Erythroblast (primary cell): ENCODE data around the gene KAZN.

Experiments
- DNase-seq, 2 experiments: peaks; one replicate each; lab custom pipeline; 2025; lab: John Stamatoyannopoulos, UW
- GATA1 ChIP-seq: IDR thresholded peaks from 2 replicates; pipeline ENCODE4 v1.6.1; 2011; ENCODE audit warnings: low read depth, mild to moderate bottlenecking, control low read depth, low read length, moderate library complexity
- POLR2A ChIP-seq: IDR thresholded peaks from 2 replicates; pipeline ENCODE4 v1.6.1; 2011; ENCODE audit warnings: mild to moderate bottlenecking, low read length

Gene KAZN

GRCh38 chr1:14631421-14631820 is 32.9 kb downstream of the KAZN start:
- TF ChIP-seq GATA1 (no peak), POLR2A (no peak)
- DNase-seq, result no peak

- DNase-seq, result no peak
- TF ChIP-seq GATA1, result no peak
- TF ChIP-seq POLR2A, result no peak
Measured at GRCh38 chr1:14634486-14634885, 36.0 kb downstream of the KAZN start.

GRCh38 chr1:14635421-14635820 is 36.9 kb downstream of the KAZN start:
- no peak for TF ChIP-seq GATA1
- TF ChIP-seq POLR2A, result no peak
- DNase-seq, result no peak

- no peak for DNase-seq
- TF ChIP-seq GATA1 (no peak), POLR2A (no peak)
Measured at GRCh38 chr1:14636897-14637632, 38.6 kb downstream of the KAZN start.

GRCh38 chr1:14639291-14640050 is 41.0 kb downstream of the KAZN start:
- no peak for DNase-seq
- TF ChIP-seq GATA1, result no peak
- no peak for TF ChIP-seq POLR2A

- TF ChIP-seq GATA1 (no peak), POLR2A (no peak)
- no peak for DNase-seq
Measured at GRCh38 chr1:14642712-14643111, 44.2 kb downstream of the KAZN start.

GRCh38 chr1:14646973-14647372 is 48.5 kb downstream of the KAZN start:
- DNase-seq, result no peak

GRCh38 chr1:14647777-14648176 is 49.3 kb downstream of the KAZN start:
- no peak for TF ChIP-seq POLR2A
- no peak for TF ChIP-seq GATA1
- DNase-seq, result no peak

More at GRCh38 chr1:14646973-14647372, 48.5 kb downstream of the KAZN start:
- TF ChIP-seq POLR2A (no peak), GATA1 (no peak)

- no peak for DNase-seq
Measured at GRCh38 chr1:14648391-14648790, 49.9 kb downstream of the KAZN start.

GRCh38 chr1:14648896-14649855 is 50.7 kb downstream of the KAZN start:
- TF ChIP-seq POLR2A (no peak), GATA1 (no peak)

More at GRCh38 chr1:14648391-14648790, 49.9 kb downstream of the KAZN start:
- TF ChIP-seq GATA1 (no peak), POLR2A (no peak)

GRCh38 chr1:14649976-14650375 is 51.5 kb downstream of the KAZN start:
- DNase-seq, result no peak
- no peak for TF ChIP-seq GATA1
- no peak for TF ChIP-seq POLR2A

More at GRCh38 chr1:14648896-14649855, 50.7 kb downstream of the KAZN start:
- no peak for DNase-seq

- TF ChIP-seq GATA1, result no peak
- TF ChIP-seq POLR2A, result no peak
- DNase-seq, result no peak
Measured at GRCh38 chr1:14650951-14651350, 52.5 kb downstream of the KAZN start.

- no peak for TF ChIP-seq POLR2A
- DNase-seq, result no peak
Measured at GRCh38 chr1:14652840-14653239, 54.4 kb downstream of the KAZN start.

GRCh38 chr1:14653461-14653960 is 55.0 kb downstream of the KAZN start:
- TF ChIP-seq GATA1, result no peak
- DNase-seq, result no peak
